Tibial nerve (tissue), 4 donors: ENCODE results near the gene PAQR6. TPM values are rescaled to one million over a fixed set of nuclear protein-coding genes. Genes with fewer than 3 reads are reported as not detected.

Experiments used
- DNase-seq, 2 donors: peaks; one replicate each; pipeline ENCODE4 v3.0.0-alpha.2; 2019; ENCODE audit warnings: low spot score in 2 of 2
- H3K27ac ChIP-seq, 4 donors: fragments of 200-600 bp; sonication (generic) in 3 of 4; one replicate each; pipeline ENCODE4 v1.5.1; 2017 to 2019; ENCODE audit warnings: mild to moderate bottlenecking in 1 of 4
- H3K27me3 ChIP-seq, 2 donors: fragments of 200-600 bp; sonication (generic) in 1 of 2; one replicate each; pipeline versions ENCODE4 v1.5.1 to v1.6.0; 2017 to 2019
- H3K36me3 ChIP-seq, 3 donors: fragments of 200-600 bp; sonication (generic); one replicate each; pipeline ENCODE4 v1.5.1; 2018 to 2019
- H3K4me1 ChIP-seq, 4 donors: fragments of 200-600 bp; sonication (generic) in 3 of 4; one replicate each; pipeline ENCODE4 v1.5.1; 2017 to 2019
- H3K4me3 ChIP-seq, 4 donors: fragments of 200-600 bp; sonication (generic) in 3 of 4; one replicate each; pipeline ENCODE4 v1.5.1; 2017 to 2019; ENCODE audit warnings: mild to moderate bottlenecking in 1 of 4, moderate library complexity in 1 of 4
- H3K9me3 ChIP-seq, 4 donors: fragments of 200-600 bp; sonication (generic) in 3 of 4; one replicate each; pipeline ENCODE4 v1.5.1; 2017 to 2019
- EP300 ChIP-seq, 2 donors: sonication (generic); formaldehyde crosslinking; IDR thresholded peaks; one replicate each; pipeline ENCODE4 v1.6.1; 2017; ENCODE audit warnings: antibody characterized with exemption in 2 of 2, mild to moderate bottlenecking in 1 of 2
- POLR2A ChIP-seq, 2 donors: fragments of 450-650 bp; IDR thresholded peaks; one replicate each; pipeline ENCODE4 v1.6.1; 2017; ENCODE audit warnings: antibody characterized with exemption in 2 of 2, mild to moderate bottlenecking in 2 of 2, moderate library complexity in 2 of 2
- WGBS, 2 donors: methylation state at CpG; one replicate each; pipeline ENCODE4 v1.1.5; 2018; 5-methylcytosine and 5-hydroxymethylcytosine counted together
- total RNA-seq, 4 donors: library from RNA; depleted of rRNA; stranded (reverse); fragments of >200 nt; gene quantifications; one replicate each; pipeline ENCODE4 v1.1.0, GENCODE V29; 2016
- TF ChIP-seq, protein P1 (sequence below), 5 experiments: fragments of 200-600 bp in 3 of 5; fragments of 450-650 bp in 2 of 5; sonication (generic) in 3 of 5; IDR thresholded peaks; one replicate each; pipeline ENCODE4 v1.5.1; 2016 to 2019; ENCODE audit warnings: antibody characterized with exemption in 5 of 5, mild to moderate bottlenecking in 3 of 5, moderate library complexity in 2 of 5

Gene PAQR6
- total RNA-seq, 4 donors from 2014 or later: 26.4 to 44.6 (median 31.2) TPM

DNA sequence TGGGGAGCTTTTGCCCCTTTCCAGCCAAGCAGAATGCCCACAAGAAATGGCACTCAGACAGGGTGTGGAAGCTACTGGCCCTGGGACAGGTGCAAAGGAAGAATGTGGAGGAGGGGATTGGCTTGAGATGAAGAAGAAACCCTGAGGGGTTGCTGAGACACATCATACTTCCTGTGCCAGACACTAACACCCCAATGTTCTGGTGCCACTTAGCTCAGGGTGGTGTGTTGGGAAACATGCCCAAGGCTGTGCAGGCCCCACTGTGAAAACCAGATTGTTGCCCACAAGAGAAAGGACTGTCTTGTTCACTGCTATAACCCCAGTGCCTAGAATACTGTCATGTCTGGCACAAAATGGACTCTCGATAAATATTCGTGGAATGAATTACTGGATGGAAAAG is 9.9 kb upstream of the PAQR6 start:
- TF ChIP-seq EP300 (IDR thresholded peaks at IDR 0.05) (no peak), POLR2A (IDR thresholded peaks at IDR 0.05) (no peak)
- TF ChIP-seq, protein P1, sequence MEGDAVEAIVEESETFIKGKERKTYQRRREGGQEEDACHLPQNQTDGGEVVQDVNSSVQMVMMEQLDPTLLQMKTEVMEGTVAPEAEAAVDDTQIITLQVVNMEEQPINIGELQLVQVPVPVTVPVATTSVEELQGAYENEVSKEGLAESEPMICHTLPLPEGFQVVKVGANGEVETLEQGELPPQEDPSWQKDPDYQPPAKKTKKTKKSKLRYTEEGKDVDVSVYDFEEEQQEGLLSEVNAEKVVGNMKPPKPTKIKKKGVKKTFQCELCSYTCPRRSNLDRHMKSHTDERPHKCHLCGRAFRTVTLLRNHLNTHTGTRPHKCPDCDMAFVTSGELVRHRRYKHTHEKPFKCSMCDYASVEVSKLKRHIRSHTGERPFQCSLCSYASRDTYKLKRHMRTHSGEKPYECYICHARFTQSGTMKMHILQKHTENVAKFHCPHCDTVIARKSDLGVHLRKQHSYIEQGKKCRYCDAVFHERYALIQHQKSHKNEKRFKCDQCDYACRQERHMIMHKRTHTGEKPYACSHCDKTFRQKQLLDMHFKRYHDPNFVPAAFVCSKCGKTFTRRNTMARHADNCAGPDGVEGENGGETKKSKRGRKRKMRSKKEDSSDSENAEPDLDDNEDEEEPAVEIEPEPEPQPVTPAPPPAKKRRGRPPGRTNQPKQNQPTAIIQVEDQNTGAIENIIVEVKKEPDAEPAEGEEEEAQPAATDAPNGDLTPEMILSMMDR (IDR thresholded peaks at IDR 0.05): no peak
- peaks cover 7 to 98% (median 50%) of the 10 kb centered on the region in 3 donors for H3K36me3 ChIP-seq
- 79 to 90% methylated on average over 2 of the region's 2 CpGs for WGBS, 2 donors

DNA sequence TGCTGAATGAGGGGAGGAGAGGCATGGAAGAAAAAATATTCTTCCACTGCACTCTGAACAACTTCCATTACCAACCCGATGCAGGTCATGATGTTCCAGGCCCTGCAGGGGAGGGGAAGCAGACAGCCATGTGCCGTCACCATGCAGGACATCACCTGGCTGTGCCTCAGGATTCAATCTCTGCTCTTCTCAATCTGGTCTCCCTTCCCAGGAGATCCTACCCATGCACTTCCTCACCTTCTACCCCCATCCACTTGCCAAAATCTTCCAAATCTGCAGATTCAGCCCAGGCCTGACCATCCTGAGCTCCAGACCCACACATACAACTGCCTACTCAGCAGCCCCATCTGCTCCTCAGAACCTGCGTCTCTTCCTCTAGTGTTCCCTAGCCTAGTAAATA is 5.8 kb upstream of the PAQR6 start:
- no peak overlapping the region for H3K27ac ChIP-seq
- H3K36me3 ChIP-seq: peaks cover 0 to 96% (median 40%) of the 10 kb centered on the region in 3 donors
- peaks cover 0 to 35% (median 0%) of the 10 kb centered on the region in 4 donors for H3K4me1 ChIP-seq
- no peak for DNase-seq
- H3K9me3 ChIP-seq: no peaks in the 10 kb centered on the region
- H3K27me3 ChIP-seq: no peaks in the 10 kb centered on the region
- H3K4me3 ChIP-seq: no peak overlapping the region
- 94 to 97% methylated on average over 3 of the region's 3 CpGs for whole genome bisulfite sequencing, 2 donors
- TF ChIP-seq POLR2A (IDR thresholded peaks at IDR 0.05): no peak
- TF ChIP-seq, protein P1 (IDR thresholded peaks at IDR 0.05): no peak
- no peak for TF ChIP-seq EP300 (IDR thresholded peaks at IDR 0.05)

More for the DNA sequence above, 9.9 kb upstream of the PAQR6 start:
- Histone ChIP-seq H3K4me1 (peaks cover 0 to 13% (median 0%) of the 10 kb centered on the region in 4 donors), H3K27me3 (no peaks in the 10 kb centered on the region), H3K27ac (no peak overlapping the region), H3K4me3 (no peak overlapping the region), H3K9me3 (no peaks in the 10 kb centered on the region)
- DNase-seq: no peak

DNA sequence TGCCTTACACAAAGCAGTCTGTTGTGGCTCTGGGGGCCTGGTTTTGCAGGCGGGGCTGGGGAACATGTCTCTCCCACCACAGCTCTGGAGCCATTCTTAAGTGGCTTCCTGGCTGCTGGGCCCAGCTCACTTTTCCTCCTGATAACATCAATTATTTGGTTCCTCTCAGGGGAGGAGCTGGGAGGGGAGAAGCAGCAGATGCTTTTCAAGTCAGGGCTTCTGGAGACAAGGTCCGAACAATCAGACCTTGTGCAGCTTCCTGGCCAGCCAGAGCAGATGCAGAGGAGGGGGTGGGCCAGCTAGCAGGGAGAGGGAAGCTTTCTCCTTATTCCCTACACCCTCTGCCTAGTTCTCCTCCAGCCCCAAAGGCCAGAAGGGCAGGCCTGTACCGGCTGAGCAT is 3.7 kb upstream of the PAQR6 start:
- Histone ChIP-seq H3K27me3 (no peaks in the 10 kb centered on the region), H3K9me3 (no peaks in the 10 kb centered on the region), H3K4me3 (no peak overlapping the region), H3K27ac (peak overlapping the region in 3 of 4 donors; percentile 36 to 60 (median 46)), H3K36me3 (peaks cover 0 to 75% (median 33%) of the 10 kb centered on the region in 3 donors), H3K4me1 (peaks cover 0 to 54% (median 13%) of the 10 kb centered on the region in 4 donors)
- DNase-seq: no peak
- 11 to 22% methylated on average over 3 of the region's 3 CpGs for WGBS, 2 donors
- no peak for TF ChIP-seq POLR2A (IDR thresholded peaks at IDR 0.05)
- TF ChIP-seq, protein P1 (IDR thresholded peaks at IDR 0.05): no peak
- no peak for TF ChIP-seq EP300 (IDR thresholded peaks at IDR 0.05)

DNA sequence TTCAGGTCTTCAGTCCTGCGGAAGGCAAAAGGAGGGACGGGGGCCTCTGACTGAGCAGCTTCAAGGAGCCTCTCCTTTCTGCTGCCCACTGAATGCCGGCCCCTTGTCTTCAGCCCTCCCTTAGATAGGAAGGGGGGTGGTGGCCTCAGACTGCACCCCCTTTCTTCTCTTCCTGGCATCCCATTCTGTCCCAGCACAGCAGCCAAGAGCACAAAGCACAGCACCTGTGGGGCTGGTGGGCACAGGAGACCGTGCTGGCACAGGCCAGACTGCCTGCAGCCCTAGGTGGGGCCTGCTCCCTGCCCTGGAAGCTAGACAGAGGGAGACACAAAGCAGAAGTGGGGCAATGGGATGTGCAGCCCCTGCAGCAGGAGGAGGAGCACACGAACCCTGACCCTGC is 1.7 kb upstream of the PAQR6 start:
- DNase-seq: no peak
- H3K27me3 ChIP-seq: no peaks in the 10 kb centered on the region
- WGBS, 2 donors: 46 to 49% methylated on average over 5 of the region's 5 CpGs
- peaks cover 0 to 71% (median 28%) of the 10 kb centered on the region in 4 donors for H3K4me1 ChIP-seq
- no peak overlapping the region for H3K4me3 ChIP-seq
- TF ChIP-seq, protein P1 (IDR thresholded peaks at IDR 0.05): no peak
- TF ChIP-seq POLR2A (IDR thresholded peaks at IDR 0.05) (no peak), EP300 (IDR thresholded peaks at IDR 0.05) (no peak)
- H3K27ac ChIP-seq: peak overlapping the region; percentile 21 to 85 (median 56)
- peaks cover 0 to 58% (median 33%) of the 10 kb centered on the region in 3 donors for H3K36me3 ChIP-seq
- no peaks in the 10 kb centered on the region for H3K9me3 ChIP-seq

DNA sequence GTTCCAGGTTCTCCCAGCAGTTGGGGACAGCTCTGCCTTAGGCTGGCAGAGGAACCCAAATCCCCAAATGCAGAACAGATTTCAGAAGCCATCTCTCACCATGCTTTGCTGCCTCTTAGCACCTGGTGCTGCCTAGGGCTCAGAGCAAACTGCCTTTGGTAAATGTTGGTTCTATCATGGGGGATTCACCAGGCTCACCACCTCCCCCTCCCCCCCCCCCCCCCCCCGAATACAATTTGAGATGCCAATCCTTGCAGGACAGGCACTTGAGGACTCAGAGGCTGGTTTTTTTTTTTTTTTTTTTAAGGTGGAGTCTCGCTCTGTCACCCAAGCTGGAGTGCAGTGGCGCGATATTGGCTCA is 447 bp upstream of the PAQR6 start:
- WGBS, 2 donors: 56 to 81% methylated on average over 4 of the region's 4 CpGs
- Histone ChIP-seq H3K4me3 (no peak overlapping the region), H3K9me3 (no peaks in the 10 kb centered on the region), H3K27ac (peak overlapping the region; percentile 68 to 85 (median 80)), H3K36me3 (peaks cover 0 to 59% (median 22%) of the 10 kb centered on the region in 3 donors), H3K4me1 (peaks cover 0 to 71% (median 28%) of the 10 kb centered on the region in 4 donors), H3K27me3 (no peaks in the 10 kb centered on the region)
- no peak for DNase-seq
- TF ChIP-seq EP300 (IDR thresholded peaks at IDR 0.05): no peak
- TF ChIP-seq, protein P1 (IDR thresholded peaks at IDR 0.05): no peak
- TF ChIP-seq POLR2A (IDR thresholded peaks at IDR 0.05): no peak
